ENCODE results near the gene CFAP58. TPM values are rescaled to one million over a fixed set of nuclear protein-coding genes. Genes with fewer than 3 reads are reported as not detected.
"Not testable (repeated sequence)": the region's sequence is repeated elsewhere in the genome, so short reads cannot be mapped to it uniquely, and the experiment has no call there.

Gene CFAP58
- total RNA-seq, 1 experiment from 2014 or later, result not detected

GRCh38 chr10:104452977-104453376, 99.3 kb downstream of the CFAP58 start:
- Mint-ChIP-seq H3K27ac (ENCODE audit: unreplicated experiment) (no peak overlapping the region), H3K27me3 (ENCODE audit: unreplicated experiment) (peaks cover 18% of the 10 kb centered on the region), H3K4me1 (ENCODE audit: low read depth, unreplicated experiment) (no peaks in the 10 kb centered on the region), H3K4me3 (ENCODE audit: low read depth, unreplicated experiment) (no peak overlapping the region), H3K36me3 (ENCODE audit: insufficient read depth, unreplicated experiment) (no peaks in the 10 kb centered on the region), H3K9me3 (ENCODE audit: low read depth, unreplicated experiment) (no peaks in the 10 kb centered on the region)
- TF ChIP-seq CTCF (IDR thresholded peaks at IDR 0.05; ENCODE audit: unreplicated experiment), result no peak
- CTCF ChIA-PET, result no interaction called here
- intact Hi-C loops (cut with micrococcal nuclease; ENCODE audit: unreplicated experiment), result no loop called here
- no TSS peak for BruUV-seq (replicated peaks)
- no peak for DNase-seq

GRCh38 chr10:104456802-104457542, 103.3 kb downstream of the CFAP58 start:
- DNase-seq, result no peak
- Mint-ChIP-seq H3K27ac (ENCODE audit: unreplicated experiment) (no peak overlapping the region), H3K27me3 (ENCODE audit: unreplicated experiment) (peaks cover 13% of the 10 kb centered on the region), H3K4me3 (ENCODE audit: low read depth, unreplicated experiment) (no peak overlapping the region), H3K4me1 (ENCODE audit: low read depth, unreplicated experiment) (no peaks in the 10 kb centered on the region), H3K9me3 (ENCODE audit: low read depth, unreplicated experiment) (no peaks in the 10 kb centered on the region), H3K36me3 (ENCODE audit: insufficient read depth, unreplicated experiment) (no peaks in the 10 kb centered on the region)
- TF ChIP-seq CTCF (IDR thresholded peaks at IDR 0.05; ENCODE audit: unreplicated experiment), result no peak
- intact Hi-C loops (cut with micrococcal nuclease; ENCODE audit: unreplicated experiment), result no loop called here
- BruUV-seq (replicated peaks), result no TSS peak
- CTCF ChIA-PET, result interaction anchor here (0.5 kb wide), 1 partner anchor 298 kb away, joined by 3 read pairs; no protein-coding TSS in a partner anchor

GRCh38 chr10:104457543-104457828, 103.9 kb downstream of the CFAP58 start:
- H3K36me3 Mint-ChIP-seq (ENCODE audit: insufficient read depth, unreplicated experiment), result no peaks in the 10 kb centered on the region
- H3K27ac Mint-ChIP-seq (ENCODE audit: unreplicated experiment), result no peak overlapping the region
- no peak for TF ChIP-seq CTCF (IDR thresholded peaks at IDR 0.05; ENCODE audit: unreplicated experiment)
- peaks cover 13% of the 10 kb centered on the region for H3K27me3 Mint-ChIP-seq (ENCODE audit: unreplicated experiment)
- CTCF ChIA-PET, result interaction anchor here (0.5 kb wide), 1 partner anchor 297 kb away, joined by 3 read pairs; no protein-coding TSS in a partner anchor
- no peaks in the 10 kb centered on the region for H3K4me1 Mint-ChIP-seq (ENCODE audit: low read depth, unreplicated experiment)
- no peak for DNase-seq
- no TSS peak for BruUV-seq (replicated peaks)
- intact Hi-C loops (cut with micrococcal nuclease; ENCODE audit: unreplicated experiment), result no loop called here
- H3K9me3 Mint-ChIP-seq (ENCODE audit: low read depth, unreplicated experiment), result no peaks in the 10 kb centered on the region
- H3K4me3 Mint-ChIP-seq (ENCODE audit: low read depth, unreplicated experiment), result no peak overlapping the region

GRCh38 chr10:104465575-104465974, 111.9 kb downstream of the CFAP58 start:
- H3K4me1 Mint-ChIP-seq (ENCODE audit: low read depth, unreplicated experiment); H3K4me3 Mint-ChIP-seq (ENCODE audit: low read depth, unreplicated experiment); BruUV-seq (replicated peaks); H3K27me3 Mint-ChIP-seq (ENCODE audit: unreplicated experiment); CTCF ChIA-PET; H3K27ac Mint-ChIP-seq (ENCODE audit: unreplicated experiment); H3K9me3 Mint-ChIP-seq (ENCODE audit: low read depth, unreplicated experiment); intact Hi-C loops (cut with micrococcal nuclease; ENCODE audit: unreplicated experiment); H3K36me3 Mint-ChIP-seq (ENCODE audit: insufficient read depth, unreplicated experiment); DNase-seq: not testable (repeated sequence)

GRCh38 chr10:104468818-104469217, 115.2 kb downstream of the CFAP58 start:
- not testable (repeated sequence) for H3K36me3 Mint-ChIP-seq (ENCODE audit: insufficient read depth, unreplicated experiment); DNase-seq

More at GRCh38 chr10:104468818-104469217, 115.2 kb downstream of the CFAP58 start:
- H3K27ac Mint-ChIP-seq (ENCODE audit: unreplicated experiment); H3K4me1 Mint-ChIP-seq (ENCODE audit: low read depth, unreplicated experiment); CTCF ChIA-PET; BruUV-seq (replicated peaks); H3K9me3 Mint-ChIP-seq (ENCODE audit: low read depth, unreplicated experiment); intact Hi-C loops (cut with micrococcal nuclease; ENCODE audit: unreplicated experiment); H3K4me3 Mint-ChIP-seq (ENCODE audit: low read depth, unreplicated experiment): not testable (repeated sequence)
- H3K27me3 Mint-ChIP-seq (ENCODE audit: unreplicated experiment), result peaks cover 22% of the 10 kb centered on the region

All from Calu3 (cell line).